ENCODE data around the gene RAB35. TPM values are rescaled to one million over a fixed set of nuclear protein-coding genes. Genes with fewer than 3 reads are reported as not detected.

Gene RAB35
- total and polyA plus RNA-seq, 4 donors = 22.1 to 51.8 (median 37.1) TPM

- Histone ChIP-seq H3K9me3 (ENCODE audit: control insufficient read depth in 4 of 4, insufficient read depth in 3 of 4, low read length in 3 of 4) (no peaks in the 10 kb centered on the region), H3K9ac (ENCODE audit: insufficient read depth in 1 of 2, low read length in 2 of 2) (no peak overlapping the region), H3K4me1 (ENCODE audit: control insufficient read depth in 5 of 5, insufficient read depth in 5 of 5, low read length in 5 of 5) (no peaks in the 10 kb centered on the region), H3K27ac (ENCODE audit: low read depth in 1 of 2, low read length in 1 of 2) (no peak overlapping the region), H3K27me3 (ENCODE audit: control insufficient read depth in 3 of 3, insufficient read depth in 3 of 3, low read length in 2 of 3) (no peaks in the 10 kb centered on the region), H3K4me3 (no peak overlapping the region), H3K36me3 (ENCODE audit: control insufficient read depth in 4 of 4, insufficient read depth in 4 of 4, low read length in 4 of 4) (peaks cover 48 to 85% (median 74%) of the 10 kb centered on the region in 4 donors)
- WGBS, 2 donors = 90 to 94% methylated on average over 11 of the region's 11 CpGs
- DNase-seq (no peak), ATAC-seq (ENCODE audit: insufficient read depth, low FRiP score) (no peak)
- no peak for TF ChIP-seq CTCF (IDR thresholded peaks at IDR 0.05; ENCODE audit: control extremely low read depth, extremely low read depth)
These were observed 41.1 kb upstream of the RAB35 start for GRCh38 chr12:120157678-120158077.

- no peaks in the 10 kb centered on the region for H3K9me3 ChIP-seq (ENCODE audit: control insufficient read depth in 4 of 4, insufficient read depth in 3 of 4, low read length in 3 of 4)
- no peak overlapping the region for H3K9ac ChIP-seq (ENCODE audit: insufficient read depth in 1 of 2, low read length in 2 of 2)
- WGBS, 2 donors = 93 to 95% methylated on average over 22 of the region's 22 CpGs
- no peaks in the 10 kb centered on the region for H3K4me1 ChIP-seq (ENCODE audit: control insufficient read depth in 5 of 5, insufficient read depth in 5 of 5, low read length in 5 of 5)
- H3K27ac ChIP-seq (ENCODE audit: low read depth in 1 of 2, low read length in 1 of 2) = no peak overlapping the region
- no peak overlapping the region for H3K4me3 ChIP-seq
- DNase-seq (no peak), ATAC-seq (ENCODE audit: insufficient read depth, low FRiP score) (no peak)
- no peaks in the 10 kb centered on the region for H3K27me3 ChIP-seq (ENCODE audit: control insufficient read depth in 3 of 3, insufficient read depth in 3 of 3, low read length in 2 of 3)
- H3K36me3 ChIP-seq (ENCODE audit: control insufficient read depth in 4 of 4, insufficient read depth in 4 of 4, low read length in 4 of 4) = peaks cover 41 to 76% (median 66%) of the 10 kb centered on the region in 4 donors
- TF ChIP-seq CTCF (IDR thresholded peaks at IDR 0.05; ENCODE audit: control extremely low read depth, extremely low read depth) = no peak
These were observed 40.0 kb upstream of the RAB35 start for GRCh38 chr12:120156315-120157259.

GRCh38 chr12:120155072-120155471, 38.5 kb upstream of the RAB35 start:
- no peak overlapping the region for H3K4me3 ChIP-seq
- ATAC-seq (ENCODE audit: insufficient read depth, low FRiP score) = no peak
- H3K36me3 ChIP-seq (ENCODE audit: control insufficient read depth in 4 of 4, insufficient read depth in 4 of 4, low read length in 4 of 4) = peaks cover 29 to 73% (median 54%) of the 10 kb centered on the region in 4 donors
- no peaks in the 10 kb centered on the region for H3K4me1 ChIP-seq (ENCODE audit: control insufficient read depth in 5 of 5, insufficient read depth in 5 of 5, low read length in 5 of 5)
- H3K27me3 ChIP-seq (ENCODE audit: control insufficient read depth in 3 of 3, insufficient read depth in 3 of 3, low read length in 2 of 3) = no peaks in the 10 kb centered on the region
- no peak overlapping the region for H3K27ac ChIP-seq (ENCODE audit: low read depth in 1 of 2, low read length in 1 of 2)
- no peak for TF ChIP-seq CTCF (IDR thresholded peaks at IDR 0.05; ENCODE audit: control extremely low read depth, extremely low read depth)
- DNase-seq = no peak
- no peak overlapping the region for H3K9ac ChIP-seq (ENCODE audit: insufficient read depth in 1 of 2, low read length in 2 of 2)
- WGBS, 2 donors = 97 to 98% methylated on average over 15 of the region's 15 CpGs
- H3K9me3 ChIP-seq (ENCODE audit: control insufficient read depth in 4 of 4, insufficient read depth in 3 of 4, low read length in 3 of 4) = no peaks in the 10 kb centered on the region

All from lung (tissue), 12 donors.